Mucosa of gallbladder (tissue), 1 donor: ENCODE measurements around the gene RASAL3. TPM values are rescaled to one million over a fixed set of nuclear protein-coding genes. Genes with fewer than 3 reads are reported as not detected.
A peak's percentile ranks its signal among the peaks of the same experiment; 100 is the strongest.

Experiments used
- DNase-seq: peaks from one replicate; pipeline ENCODE4 v3.0.0-alpha.2; 2020; ENCODE audit warnings: low spot score
- total RNA-seq: library from RNA; stranded (reverse); gene quantifications from one replicate; pipeline ENCODE4 v1.2.1, GENCODE V29; 2021
- donor health status: DM: no; HTN: no; CAD: no.

The RASAL3 gene
- total RNA-seq, 1 donor from 2014 or later = 9.7 TPM

GRCh38 chr19:15449620-15450527 is 14.5 kb downstream of the RASAL3 start, which contains the start of gene WIZ:
WIZ (minus strand) TSS chr19:15449956; CDS start chr19:15448307, 1,649 bp downstream.
- DNase-seq = peak; percentile 84

GRCh38 chr19:15448778-15449619 is 15.3 kb downstream of the RASAL3 start:
- DNase-seq = no peak

- DNase-seq = no peak
Observed at GRCh38 chr19:15448044-15448777, 16.1 kb downstream of the RASAL3 start.

- DNase-seq = no peak
Observed at GRCh38 chr19:15447057-15447456, 17.3 kb downstream of the RASAL3 start.

GRCh38 chr19:15445807-15446376 is 18.5 kb downstream of the RASAL3 start:
- DNase-seq = no peak

GRCh38 chr19:15445227-15445605 is 19.1 kb downstream of the RASAL3 start:
- DNase-seq = no peak

- DNase-seq = no peak
Observed at GRCh38 chr19:15444505-15445226, 19.7 kb downstream of the RASAL3 start.

GRCh38 chr19:15443838-15444237 is 20.5 kb downstream of the RASAL3 start:
- no peak for DNase-seq

- no peak for DNase-seq
Observed at GRCh38 chr19:15443325-15443724, 21.0 kb downstream of the RASAL3 start.

GRCh38 chr19:15442142-15442920 is 22.0 kb downstream of the RASAL3 start:
- no peak for DNase-seq

- no peak for DNase-seq
Observed at GRCh38 chr19:15441317-15441716, 23.0 kb downstream of the RASAL3 start.

GRCh38 chr19:15439821-15440641 is 24.3 kb downstream of the RASAL3 start:
- DNase-seq = no peak

- DNase-seq = no peak
Observed at GRCh38 chr19:15439078-15439799, 25.1 kb downstream of the RASAL3 start.

- no peak for DNase-seq
Observed at GRCh38 chr19:15438577-15438976, 25.8 kb downstream of the RASAL3 start.

GRCh38 chr19:15438124-15438496 is 26.2 kb downstream of the RASAL3 start:
- no peak for DNase-seq

GRCh38 chr19:15437355-15438123 is 26.8 kb downstream of the RASAL3 start:
- DNase-seq = no peak

GRCh38 chr19:15436826-15437110 is 27.6 kb downstream of the RASAL3 start:
- DNase-seq = no peak
